HG03159 (cell line): ENCODE measurements around the gene CLEC1A.

Experiments
- ATAC-seq: cut with Tn5 transposase; IDR thresholded peaks from one replicate; pipeline ENCODE4 v1.9.1; 2021; ENCODE audit warnings: mild to moderate bottlenecking, moderate library complexity; ENCODE audit not compliant: unreplicated experiment

CLEC1A gene, protein sequence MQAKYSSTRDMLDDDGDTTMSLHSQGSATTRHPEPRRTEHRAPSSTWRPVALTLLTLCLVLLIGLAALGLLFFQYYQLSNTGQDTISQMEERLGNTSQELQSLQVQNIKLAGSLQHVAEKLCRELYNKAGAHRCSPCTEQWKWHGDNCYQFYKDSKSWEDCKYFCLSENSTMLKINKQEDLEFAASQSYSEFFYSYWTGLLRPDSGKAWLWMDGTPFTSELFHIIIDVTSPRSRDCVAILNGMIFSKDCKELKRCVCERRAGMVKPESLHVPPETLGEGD

DNA sequence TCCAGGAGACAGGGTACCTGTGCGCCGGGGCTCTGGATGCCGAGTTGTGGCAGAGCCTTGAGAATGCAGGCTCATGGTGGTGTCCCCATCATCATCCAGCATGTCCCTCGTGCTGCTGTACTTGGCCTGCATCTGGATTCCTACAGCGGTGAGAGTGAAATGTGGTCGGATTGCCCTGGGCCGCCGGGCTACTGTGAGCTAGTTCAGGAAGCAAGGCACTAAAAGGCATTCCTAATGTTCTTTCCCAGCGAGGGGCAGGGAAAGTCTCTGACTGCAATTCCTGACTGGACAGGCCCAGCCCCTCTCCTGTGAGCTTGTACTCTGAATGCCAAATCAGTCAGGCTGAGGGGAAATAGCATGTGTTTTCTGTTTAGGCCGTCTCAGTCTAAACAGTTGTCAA, at the start of gene CLEC1A:
CLEC1A (minus strand) TSS at position 195 of the 400 bp plus-strand sequence; CDS start at position 132, 63 bp downstream.
- ATAC-seq: no peak

DNA sequence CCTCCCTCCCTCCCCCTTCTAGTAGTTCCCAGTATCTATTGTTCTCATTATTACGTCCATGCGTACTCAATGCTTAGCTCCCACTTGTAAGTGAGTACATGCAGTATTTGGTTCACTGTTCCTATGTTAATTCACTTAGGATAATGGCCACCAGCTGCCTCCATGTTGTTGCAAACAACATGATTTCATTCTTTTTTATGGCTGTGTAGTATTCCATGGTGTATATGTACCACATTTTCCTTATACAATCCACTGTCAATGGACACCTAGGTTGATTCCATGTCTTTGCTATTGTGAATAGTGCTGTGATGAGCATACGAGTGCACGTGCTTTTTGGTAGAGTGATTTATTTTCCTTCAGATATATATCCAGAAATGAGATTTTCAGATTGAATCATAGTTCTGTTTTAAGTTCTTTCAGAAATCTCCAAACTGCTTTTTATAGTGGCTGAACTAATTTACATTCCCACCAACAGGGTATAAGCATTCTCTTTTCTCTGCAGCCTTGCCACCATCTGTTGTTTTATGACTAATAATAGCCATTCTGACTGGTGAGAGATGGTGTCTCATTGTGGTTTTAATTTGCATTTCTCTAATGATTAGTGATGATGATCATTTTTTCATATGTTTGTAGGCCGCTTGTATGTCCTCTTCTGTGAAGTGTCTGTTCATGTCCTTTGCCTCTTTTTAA, 49.1 kb upstream of the CLEC1A start:
- ATAC-seq: peak; percentile 77

DNA sequence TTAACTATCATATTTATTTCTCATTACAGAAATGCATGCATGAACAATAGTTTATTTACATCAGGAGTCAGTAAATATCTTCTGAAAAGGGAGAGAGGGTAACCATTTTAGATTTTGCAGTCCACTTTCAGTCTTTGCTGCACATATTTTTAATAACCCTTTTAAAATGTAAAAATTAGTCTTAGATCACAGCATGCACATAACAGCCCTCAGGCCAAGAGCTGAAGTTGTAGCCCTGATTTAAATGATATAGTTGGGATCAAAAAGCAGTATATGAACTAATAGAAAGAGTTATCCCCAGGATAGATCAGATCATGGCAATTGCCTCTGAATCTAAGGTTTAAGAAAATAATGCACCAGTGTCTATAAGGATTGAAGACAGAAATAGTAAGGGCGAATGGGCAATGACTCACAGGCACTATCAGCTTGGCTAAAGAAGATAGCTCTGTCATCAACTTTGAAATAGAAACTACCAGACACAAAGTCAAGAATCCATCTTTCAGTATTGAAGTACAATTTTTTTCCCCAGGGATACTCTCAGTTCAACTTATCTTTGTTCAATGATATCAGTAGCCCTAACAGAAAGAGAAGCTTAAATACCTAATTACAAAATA, 44.3 kb upstream of the CLEC1A start:
- no peak for ATAC-seq

DNA sequence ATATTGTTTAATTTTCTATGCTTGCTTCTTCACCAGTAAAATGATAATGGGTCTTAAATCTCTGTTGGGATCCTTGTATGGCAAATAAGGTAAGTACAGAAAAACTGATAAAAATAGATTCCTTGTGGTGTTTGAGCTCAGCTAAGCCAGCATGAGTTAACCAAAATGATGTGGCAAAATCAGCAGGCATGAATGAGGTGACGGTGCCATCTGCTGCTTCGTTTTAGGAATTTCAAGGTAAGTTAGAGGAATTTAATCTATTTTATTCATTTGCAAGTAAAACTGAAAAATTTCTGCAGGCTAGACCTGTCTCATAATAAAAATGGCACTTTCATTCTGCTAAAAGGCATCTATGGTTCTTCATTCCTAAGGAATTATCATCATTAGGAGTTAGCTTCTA, 41.2 kb upstream of the CLEC1A start:
- ATAC-seq: no peak

DNA sequence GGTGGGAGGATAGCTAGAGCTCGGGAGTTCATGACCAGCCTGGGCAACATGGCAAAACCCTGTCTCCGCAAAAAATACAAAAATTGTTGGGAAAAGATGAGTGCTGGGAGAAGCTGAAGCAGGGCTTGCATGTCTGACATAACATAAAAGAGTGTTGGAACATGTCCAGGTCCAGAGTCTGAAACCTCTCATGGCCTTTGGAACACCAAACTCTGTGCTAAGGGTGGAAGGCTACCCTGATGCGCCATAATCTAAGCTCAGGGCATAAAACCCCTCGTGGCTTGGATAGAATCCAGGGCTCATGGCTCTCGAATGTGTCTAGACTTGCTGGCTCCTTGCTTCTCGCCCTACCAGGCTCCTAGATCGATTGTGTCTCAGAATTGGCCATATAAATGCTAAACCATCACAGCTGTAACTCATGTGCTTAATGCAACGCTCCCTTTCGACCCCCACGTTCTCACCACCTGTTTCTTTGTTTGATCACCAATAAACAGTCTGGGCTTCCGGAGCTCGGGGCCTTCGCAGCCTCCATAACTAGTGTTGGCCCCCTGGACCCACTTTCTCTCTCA, 37.9 kb upstream of the CLEC1A start:
- no peak for ATAC-seq

DNA sequence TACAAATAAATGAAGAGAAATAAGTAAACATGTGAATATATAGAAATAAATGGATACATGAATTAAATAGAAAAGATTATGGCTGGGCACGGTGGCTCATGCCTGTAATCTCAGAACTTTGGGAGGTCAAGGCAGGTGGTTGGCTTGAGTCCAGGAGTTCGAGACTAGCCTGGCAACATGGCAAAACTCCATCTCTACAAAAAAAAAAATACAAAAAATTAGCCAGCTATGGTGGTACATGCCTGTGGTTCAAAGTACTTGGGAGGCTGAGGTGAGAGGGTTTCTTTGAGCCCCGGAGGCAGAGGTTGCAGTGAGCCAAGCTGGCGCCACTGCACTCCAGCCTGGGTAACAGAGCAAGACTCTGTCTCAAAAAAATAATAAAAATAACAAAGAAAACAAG, 36.3 kb upstream of the CLEC1A start:
- no peak for ATAC-seq

DNA sequence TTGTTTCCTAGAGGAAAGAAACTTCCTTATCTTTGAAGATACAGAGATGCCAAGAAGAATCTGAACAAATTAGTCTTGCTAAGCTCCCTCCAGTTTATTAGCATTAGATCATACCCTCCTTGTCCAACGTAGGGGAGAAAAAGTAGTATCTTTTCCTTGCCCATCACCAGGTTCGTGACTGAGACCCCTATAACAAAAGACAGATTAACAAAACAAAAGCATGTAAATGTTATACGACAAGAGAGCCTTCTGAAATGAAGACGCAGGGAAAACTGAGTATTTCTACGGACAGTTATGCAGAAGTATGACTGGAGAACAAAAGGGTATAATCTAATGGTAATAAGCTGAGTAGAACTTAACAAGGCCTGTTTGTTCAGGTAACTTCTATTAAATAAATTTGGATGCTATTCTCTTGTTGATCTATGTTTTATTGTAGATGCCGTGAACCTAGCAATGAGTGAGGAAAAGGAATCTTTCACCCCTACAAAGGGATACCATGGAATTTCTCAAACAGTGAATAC, 34.1 kb upstream of the CLEC1A start:
- no peak for ATAC-seq

DNA sequence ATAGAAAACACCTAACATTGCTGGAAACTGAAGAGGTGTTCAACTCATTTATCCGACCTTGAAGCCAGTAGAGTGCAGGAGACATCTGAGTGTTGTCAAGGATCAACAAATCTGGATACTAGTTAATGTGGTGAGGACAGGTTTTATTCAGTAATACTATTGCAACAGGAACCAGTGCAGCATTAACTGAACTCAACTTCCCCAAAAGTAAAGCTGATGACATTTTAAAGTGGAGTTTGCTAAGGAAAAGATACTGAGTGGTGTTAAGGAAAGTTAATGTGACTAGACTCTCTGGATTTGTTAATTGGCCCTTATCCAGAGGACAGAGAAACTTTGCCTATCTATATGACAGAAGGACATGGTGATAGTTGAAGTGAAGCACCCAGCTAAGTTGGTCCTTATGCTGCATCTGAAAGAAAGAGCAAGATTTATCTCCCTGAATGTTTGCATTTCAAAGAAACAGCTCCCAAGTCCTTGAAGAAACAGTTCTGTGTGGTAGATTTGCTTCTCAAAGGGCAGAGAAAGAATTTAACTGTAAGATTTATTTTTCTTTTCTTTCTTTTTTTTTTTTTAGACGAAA, 32.4 kb upstream of the CLEC1A start:
- no peak for ATAC-seq

DNA sequence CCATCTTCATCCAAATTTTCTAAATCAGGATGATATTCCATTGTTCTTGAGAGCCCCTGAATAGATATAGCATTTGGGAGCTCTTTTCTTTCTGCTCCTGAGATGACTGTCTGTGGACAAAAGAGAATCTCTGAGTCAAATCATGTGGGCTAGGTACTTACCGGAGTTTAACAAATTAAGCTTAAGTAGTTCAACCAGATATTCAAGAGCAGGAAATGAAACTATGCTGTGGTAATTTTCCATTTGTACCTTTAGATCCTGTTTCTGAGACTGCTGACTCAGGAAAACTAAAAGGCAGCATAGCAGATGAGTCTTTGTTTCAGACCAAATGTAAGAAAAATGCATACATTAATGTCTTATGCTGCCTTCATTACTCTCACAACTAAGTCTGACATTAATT, 31.3 kb upstream of the CLEC1A start, which contains the start of gene CLEC7A:
CLEC7A (minus strand) TSS at position 158 of the 400 bp plus-strand sequence; CDS start at position 41, 117 bp downstream.
- peak; percentile 83 for ATAC-seq

DNA sequence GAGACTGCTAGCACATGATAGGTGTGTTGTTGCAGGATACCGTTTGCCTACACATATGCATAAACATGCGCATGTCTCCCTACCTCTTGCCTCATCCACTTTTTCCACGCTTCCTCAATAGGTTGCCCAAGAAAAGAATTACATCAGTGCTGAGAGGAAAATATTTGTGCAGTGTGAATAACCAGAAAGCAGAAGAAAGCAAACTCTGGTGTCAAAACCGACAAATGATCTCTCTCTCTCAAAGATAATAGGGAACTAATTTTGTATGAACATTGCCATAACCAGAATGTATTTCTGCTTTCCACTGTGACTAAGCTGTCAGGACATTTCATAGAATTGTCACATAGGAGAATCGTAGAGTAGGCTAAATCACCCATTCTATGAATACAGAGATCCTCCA, 29.9 kb upstream of the CLEC1A start:
- ATAC-seq: no peak

DNA sequence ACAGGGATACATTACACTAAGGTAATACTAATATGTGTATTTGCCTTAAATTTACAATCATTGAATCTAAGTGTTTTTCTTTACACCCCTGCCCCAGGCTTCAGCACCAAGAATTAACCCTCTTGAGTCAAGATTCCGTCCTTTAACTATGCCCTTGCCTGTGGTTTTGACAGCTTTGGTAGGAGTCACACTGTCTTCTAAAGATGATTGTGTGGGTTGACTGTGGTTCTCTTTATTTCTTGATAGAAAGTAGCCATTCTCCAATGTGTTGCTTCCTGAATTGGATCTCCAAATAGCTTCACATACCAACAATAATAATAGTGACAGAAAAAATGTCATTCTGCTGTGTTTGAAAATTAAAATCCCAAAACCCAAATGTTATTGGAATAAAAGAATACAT, 27.6 kb upstream of the CLEC1A start:
- no peak for ATAC-seq

DNA sequence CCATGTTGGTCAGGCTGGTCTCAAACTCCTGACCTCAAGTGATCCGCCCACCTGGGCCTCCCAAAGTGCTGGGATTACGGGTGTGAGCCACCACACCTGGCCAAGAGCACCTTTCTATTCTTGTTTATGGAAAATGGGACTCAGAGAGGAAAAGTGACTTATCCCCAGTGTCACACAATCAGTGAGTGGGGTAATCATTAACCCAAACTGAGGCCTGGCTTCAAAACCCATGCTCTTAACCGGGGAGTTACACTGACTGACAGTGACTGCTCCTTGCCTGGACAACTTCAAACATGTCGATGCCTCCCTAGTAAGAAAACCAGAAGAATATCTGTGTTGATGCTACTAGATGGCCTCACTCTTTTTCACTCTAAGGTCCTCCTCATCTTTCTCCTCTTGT, 23.9 kb upstream of the CLEC1A start:
- ATAC-seq: no peak

DNA sequence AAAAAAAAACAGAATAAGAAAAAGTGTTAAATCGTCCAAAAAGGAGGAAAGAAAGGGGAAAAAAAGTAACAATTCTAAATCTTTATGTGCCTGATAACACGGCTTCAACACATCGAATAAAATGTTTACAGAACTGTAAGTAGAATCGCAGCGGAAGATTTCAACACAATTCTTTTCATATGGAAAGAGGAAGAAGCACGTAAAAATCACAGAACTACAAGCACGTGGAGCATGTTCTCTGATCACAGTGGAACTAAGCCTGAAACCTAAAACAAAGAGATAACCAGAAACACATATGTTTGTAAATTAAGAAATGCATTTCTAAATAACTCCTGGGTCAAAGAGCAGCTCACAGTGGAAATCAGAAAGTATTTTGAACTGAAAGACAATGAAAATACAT, 22.5 kb upstream of the CLEC1A start:
- ATAC-seq: no peak

DNA sequence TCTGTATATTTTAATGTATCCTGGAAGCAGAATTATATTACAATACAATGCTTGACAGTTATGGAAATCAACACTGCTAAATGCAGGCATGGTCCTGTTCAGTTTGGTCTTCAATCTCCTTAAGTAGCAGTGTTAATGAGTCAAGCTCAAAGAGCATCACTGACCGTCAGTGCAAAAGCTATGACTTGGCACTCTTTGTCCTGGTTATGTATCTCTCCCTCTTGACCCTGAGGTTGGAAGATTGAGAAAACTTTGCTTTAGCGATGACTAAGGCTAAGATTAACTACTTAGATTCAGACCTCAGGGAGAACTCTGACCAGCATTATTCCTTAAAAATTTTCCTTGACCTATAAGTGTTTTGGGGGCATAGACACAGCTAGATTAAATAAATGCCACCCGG, 20.3 kb upstream of the CLEC1A start:
- no peak for ATAC-seq

DNA sequence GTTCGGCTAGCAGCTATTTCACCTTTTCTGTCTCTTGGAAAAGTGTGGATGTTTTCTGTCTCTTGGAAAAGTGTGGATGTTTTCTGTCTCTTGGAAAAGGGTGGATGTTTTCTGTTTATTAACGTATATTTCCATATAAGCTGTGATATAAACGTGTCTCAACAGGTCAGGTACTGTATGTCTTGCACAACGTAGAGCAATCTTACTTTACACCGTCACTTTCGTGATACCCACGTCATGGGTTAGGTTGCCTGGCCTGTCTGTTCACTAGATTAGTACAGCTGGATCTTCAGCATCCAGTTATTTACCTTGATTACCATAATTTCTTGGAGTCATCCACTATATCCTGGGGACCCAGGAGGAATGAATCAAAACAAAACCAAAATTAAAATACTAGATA, 17.1 kb upstream of the CLEC1A start:
- no peak for ATAC-seq

DNA sequence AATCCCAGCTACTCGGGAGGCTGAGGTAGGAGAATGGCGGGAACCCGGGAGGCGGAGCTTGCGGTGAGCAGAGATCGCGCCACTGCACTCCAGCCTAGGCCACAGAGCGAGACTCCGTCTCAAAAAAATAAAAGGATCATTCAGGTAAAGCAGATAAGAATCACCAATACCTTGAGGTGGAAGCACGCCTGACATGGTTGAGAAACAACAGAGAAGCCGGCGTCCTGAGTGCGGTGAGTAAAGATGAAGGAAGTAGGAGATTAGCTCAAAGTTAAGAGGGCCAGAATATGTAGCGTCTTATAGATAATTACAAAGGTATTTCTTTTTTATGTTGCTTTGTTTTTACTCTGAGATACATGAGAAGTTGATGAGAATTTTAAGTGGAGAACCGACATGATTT, 16.5 kb upstream of the CLEC1A start:
- no peak for ATAC-seq

DNA sequence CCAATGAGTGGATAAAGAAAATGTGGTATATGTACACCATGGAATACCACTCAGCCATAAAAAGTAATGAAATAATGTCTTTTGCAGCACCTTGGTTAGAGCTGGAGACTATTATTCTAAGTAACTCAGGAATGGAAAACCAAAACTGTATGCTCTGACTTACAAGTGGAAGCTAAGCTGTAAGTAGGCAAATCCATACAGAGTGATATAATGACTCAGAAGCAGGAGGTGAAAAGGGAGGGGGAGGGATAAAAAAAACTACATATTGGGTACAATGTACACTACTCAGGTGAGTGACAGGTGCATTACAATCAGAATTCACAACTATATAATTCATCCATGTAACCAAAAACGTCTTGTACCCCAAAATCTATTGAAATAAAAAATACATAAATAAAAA, 15.1 kb upstream of the CLEC1A start:
- ATAC-seq: no peak

DNA sequence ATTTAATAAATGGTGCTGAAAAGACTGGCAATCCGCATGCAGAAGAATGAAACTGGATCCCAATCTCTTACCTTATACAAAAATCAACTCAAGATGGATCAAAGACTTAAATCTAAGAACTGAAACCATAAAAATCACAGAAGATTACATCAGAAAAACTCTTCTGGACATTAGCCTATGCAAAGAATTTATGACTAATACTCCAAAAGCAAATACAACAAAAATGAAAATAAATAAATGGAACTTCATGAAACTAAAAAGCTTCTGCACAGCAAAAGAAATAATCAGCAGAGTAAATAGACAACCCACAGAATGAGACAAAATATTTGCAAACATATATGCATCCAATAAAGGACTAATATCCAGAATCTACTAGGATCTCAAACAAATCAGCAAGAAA, 14.3 kb upstream of the CLEC1A start:
- ATAC-seq: no peak

DNA sequence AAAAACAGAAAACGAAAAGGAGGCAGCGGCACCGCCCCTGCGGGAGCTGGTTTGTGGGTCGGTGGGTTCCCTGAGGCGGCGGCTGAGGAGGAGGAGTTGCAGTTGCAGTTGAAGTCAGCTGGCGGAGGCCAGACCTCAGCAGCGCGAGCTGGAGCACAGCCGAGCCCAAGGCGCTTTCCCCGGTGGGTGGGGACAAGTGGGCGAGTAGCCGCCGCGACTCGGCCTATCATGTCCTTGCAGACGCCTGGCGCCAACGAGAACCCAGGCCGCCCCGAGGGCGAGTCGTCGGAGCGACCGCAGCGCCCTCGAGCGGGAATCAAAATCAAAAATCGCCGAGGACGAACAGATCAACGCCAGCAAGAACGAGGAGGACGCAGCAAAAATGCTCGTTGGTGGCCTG, 12.7 kb upstream of the CLEC1A start:
- no peak for ATAC-seq

DNA sequence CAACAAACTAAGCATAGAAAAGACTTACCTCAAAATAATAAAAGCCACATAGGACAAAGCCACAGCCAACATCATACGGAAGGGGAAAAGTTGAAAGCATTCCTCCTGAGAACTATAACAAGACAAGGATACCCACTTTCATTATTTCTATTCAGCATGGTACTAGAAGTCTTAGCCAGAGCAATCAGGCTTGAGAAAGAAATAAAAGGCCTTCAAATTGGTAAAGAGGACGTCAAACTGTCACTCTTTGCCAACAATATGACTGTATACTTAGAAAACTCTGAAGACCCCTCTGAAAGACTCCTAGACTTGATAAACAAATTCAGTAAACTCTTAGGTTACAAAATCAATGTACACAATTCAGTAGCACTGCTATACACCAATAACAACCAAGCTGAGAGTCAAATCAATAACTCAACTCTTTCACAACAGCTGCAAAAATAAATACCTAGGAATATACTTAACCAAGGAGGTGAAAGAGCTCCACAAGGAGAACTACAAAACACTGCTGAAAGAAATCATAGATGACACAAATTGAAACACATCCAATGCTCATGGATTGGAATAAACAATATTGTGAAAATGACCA, 11.6 kb upstream of the CLEC1A start:
- ATAC-seq: no peak

DNA sequence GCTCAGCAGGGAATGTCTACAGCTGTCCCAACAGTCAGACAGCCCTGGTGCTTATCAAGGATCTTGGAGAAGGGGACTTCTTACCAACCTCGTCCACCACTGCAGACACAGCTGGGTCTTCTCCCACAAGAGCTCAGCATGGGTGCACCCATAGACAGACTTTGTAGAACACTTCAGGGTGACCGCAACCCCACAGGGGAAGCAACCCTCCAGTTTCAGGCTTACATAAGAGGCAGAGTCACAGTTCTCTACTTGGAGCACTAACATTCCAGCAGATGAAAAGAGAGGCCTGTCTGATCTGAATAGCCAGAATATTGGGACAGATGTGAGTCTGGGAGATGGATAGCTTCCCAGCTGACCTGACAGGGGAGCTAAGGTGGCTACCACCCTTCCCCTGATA, 3.5 kb upstream of the CLEC1A start:
- no peak for ATAC-seq
